Urothelium cell line (cell line): ENCODE measurements around the gene USP5.
"Not testable (repeated sequence)": the region's sequence is repeated elsewhere in the genome, so short reads cannot be mapped to it uniquely, and the experiment has no call there.

Experiments used
- DNase-seq: peaks from one replicate; pipeline ENCODE4 v3.0.0; 2011; ENCODE audit warnings: low spot score, mixed read lengths
- FAIRE-seq: peaks from 2 replicates; lab custom pipeline; 2011; peaks lifted over from hg19 to GRCh38; lab: Jason Lieb, UNC

The USP5 gene

GRCh38 chr12:6861391-6861790, 9.4 kb downstream of the USP5 start:
- no peak for DNase-seq
- no peak for FAIRE-seq

GRCh38 chr12:6863033-6863432, 11.1 kb downstream of the USP5 start:
- FAIRE-seq (no peak), DNase-seq (no peak)

- DNase-seq (no peak), FAIRE-seq (no peak)
These were observed 11.8 kb downstream of the USP5 start for GRCh38 chr12:6863586-6864321.

DNA sequence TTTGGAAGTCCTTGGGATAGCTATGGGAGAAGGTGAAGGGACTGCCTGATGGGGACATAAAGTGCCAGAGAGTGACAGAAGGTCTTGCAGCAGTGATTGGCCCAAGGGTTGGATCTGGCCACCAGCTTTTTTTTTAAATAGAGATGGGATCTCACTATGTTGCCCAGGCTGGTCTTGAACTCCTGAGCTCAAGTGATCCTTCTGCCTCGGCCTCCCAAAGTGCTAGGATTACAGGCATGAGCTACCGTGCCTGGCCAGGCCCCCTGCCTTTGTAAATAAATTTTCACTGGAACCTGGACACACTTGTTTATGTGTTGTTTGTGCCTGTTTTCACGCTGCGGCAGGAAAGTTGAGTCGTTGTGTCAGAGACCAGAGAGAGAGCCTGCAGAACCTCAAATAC, 13.4 kb downstream of the USP5 start:
- not testable (repeated sequence) for DNase-seq, FAIRE-seq

- DNase-seq (no peak), FAIRE-seq (peak; percentile 58)
These were observed 14.4 kb downstream of the USP5 start for GRCh38 chr12:6866163-6866919.

- FAIRE-seq (no peak), DNase-seq (no peak)
These were observed 15.0 kb downstream of the USP5 start for GRCh38 chr12:6866920-6867412.

GRCh38 chr12:6867413-6868210, 15.7 kb downstream of the USP5 start, which contains the start of gene TPI1:
TPI1 (plus strand) TSS chr12:6867531; CDS start chr12:6867567, 36 bp downstream.
- FAIRE-seq (peak; percentile 96), DNase-seq (peak; percentile 97)

DNA sequence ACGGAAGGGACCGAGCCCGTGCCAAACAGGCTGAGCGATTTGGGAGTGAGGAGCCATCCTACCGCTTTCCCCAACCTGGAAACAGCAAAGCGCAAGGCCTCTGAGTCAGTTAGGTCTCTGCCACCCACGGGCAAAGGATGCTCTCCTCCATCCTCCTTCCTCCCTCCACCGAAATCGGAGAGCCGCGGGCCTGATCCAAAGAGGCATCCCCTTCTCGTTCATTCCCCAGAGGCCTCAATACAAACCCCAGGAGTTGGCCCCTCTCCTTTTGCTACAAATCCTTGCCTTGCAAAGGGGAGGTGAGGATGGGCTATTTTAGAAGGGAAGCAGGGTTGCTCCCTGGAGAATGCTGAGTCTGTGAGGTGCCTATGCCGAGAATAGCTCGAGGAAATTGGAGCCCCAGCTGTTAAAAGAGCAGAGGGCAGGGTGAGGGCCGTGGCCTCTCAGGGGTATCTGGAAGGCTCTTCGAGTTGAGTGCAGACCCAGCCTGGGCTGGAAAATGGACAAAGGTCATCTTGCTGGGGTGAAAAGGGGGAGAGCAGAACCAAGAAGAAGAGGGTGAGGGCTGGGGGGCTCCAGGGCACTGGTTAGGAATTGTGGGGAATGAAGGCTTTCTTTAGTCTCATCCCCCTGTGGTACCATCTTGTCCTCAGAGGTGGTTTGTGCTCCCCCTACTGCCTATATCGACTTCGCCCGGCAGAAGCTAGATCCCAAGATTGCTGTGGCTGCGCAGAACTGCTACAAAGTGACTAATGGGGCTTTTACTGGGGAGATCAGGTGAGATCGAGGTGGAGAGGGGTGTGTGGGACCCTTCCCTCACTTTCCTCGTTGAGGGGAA, 16.5 kb downstream of the USP5 start:
- DNase-seq (peak; percentile 33), FAIRE-seq (peak; percentile 30)

GRCh38 chr12:6869049-6870021, 17.4 kb downstream of the USP5 start:
- DNase-seq (peak; percentile 77), FAIRE-seq (peak; percentile 74)

GRCh38 chr12:6870304-6870703, 18.4 kb downstream of the USP5 start:
- not testable (repeated sequence) for DNase-seq

DNA sequence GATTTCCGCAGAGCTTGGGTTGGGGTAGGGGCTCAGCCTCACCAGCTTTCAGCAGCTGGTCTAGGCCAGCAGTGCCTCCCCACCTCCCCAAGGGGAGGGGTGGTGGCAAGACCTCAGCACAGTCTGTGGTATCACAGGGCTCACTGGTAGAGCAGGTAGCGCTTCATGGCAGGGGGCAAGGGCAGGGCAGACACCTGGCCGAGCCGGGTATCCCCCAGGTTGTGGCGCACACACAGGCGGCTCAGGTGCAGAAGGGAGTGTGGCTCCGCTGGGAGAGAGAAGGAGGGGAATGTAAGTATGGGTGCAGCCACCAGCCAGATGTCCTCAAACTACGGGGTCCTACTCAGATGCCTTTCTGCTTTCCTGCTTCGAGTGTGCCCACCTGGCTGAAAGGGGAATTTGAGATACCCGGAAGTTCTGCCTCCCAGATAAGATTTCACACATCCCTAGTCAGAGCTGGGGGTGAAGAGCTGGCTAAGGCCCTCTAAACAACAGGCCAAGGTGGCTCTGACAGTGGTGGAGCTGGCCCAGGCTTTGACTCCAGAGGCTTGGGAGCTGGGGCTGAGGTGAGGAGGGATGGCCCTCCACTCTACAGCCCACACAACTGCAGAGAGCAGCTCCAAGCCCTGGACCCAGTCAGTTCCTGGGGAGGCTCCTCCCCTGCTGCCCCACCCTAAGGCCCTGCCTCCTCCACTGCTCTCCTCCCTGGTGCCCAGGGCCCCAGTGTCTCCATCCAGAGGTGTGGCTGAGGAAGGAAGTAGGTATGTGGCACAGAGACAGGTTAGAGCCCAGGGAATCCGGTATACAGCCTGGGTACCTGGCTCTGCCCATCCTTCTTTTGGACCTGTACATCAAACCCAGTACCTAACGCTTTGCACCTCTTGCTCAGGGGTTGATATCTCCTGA, 19.4 kb downstream of the USP5 start:
- peak; percentile 69 for DNase-seq

More at GRCh38 chr12:6870304-6870703, 18.4 kb downstream of the USP5 start:
- not testable (repeated sequence) for FAIRE-seq

GRCh38 chr12:6872073-6873048, 20.4 kb downstream of the USP5 start:
- FAIRE-seq (peak; percentile 98), DNase-seq (peak; percentile 91)

More for the DNA sequence above, 19.4 kb downstream of the USP5 start:
- no peak for FAIRE-seq

DNA sequence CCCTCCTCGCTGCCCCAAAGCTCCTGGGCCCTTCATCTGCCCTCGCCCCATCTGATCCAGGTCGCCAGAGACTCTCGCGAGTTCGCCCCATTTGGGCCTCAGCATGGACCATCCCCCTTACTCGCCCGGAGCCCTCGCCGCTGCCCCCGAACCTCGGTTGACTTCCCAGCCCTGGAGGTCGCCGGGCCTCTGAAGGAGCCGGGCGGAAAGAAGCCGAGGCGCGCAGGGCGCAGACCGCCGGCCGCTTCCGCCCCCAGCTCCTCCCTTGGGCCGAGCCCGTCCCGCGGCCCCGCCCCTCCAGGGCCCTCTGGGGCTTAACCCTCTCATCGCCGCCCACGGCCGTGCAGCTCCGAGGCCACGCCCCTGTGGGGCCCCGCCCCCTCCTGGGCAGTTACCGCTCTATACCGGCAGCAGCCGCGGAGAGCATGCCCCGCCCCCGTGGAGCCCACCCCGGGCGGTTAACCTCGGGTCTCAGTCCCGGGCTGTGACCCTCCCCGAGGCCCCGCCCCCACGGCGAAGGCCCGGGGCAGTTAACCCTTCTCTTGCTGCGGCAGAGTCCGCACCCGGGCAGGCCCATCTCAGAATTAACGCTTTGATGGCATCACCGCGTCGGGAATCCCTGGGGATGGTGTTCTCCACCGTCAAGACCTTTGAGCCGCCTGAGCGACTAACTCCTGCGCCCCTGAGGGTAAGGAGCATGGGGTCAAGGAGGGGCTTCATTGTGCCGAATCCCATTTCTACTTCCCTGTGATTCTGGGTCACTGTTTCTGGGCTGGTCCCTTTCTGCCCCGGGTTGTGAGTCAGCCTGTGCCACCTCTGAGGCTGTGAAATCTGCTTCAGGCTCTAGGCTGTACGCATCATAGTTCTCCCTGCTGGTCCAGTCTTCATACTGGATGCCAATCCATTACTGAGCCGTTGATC, 21.4 kb downstream of the USP5 start, which contains the start of gene SPSB2:
Gene SPSB2 (minus strand): TSS at position 210 of the 921 bp plus-strand sequence. CDS start 402 bp downstream, outside the sequence.
- peak; percentile 98 for DNase-seq
- peak; percentile 91 for FAIRE-seq

DNA sequence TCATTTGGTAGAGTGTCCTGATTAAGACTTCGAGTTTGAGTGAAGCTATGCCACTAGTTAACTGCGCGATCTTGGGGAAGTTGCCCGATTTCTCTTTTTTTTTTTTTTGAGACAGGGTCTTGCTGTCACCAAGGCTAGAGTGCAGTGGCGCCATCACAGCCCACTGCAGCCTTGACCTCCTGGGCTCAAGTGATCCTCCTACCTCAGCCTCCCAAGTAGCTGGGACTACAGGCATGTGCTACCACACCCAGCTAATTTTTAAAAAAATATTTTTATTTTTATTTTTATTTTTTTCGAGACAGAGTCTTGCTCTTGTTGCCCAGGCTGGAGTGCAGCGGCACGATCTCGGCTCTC, 22.0 kb downstream of the USP5 start:
- not testable (repeated sequence) for DNase-seq

GRCh38 chr12:6879824-6880223, 27.9 kb downstream of the USP5 start:
- DNase-seq, FAIRE-seq: not testable (repeated sequence)

More for the DNA sequence above, 22.0 kb downstream of the USP5 start:
- FAIRE-seq, result not testable (repeated sequence)
